ENCODE measurements around the gene CYB5RL.

DNA sequence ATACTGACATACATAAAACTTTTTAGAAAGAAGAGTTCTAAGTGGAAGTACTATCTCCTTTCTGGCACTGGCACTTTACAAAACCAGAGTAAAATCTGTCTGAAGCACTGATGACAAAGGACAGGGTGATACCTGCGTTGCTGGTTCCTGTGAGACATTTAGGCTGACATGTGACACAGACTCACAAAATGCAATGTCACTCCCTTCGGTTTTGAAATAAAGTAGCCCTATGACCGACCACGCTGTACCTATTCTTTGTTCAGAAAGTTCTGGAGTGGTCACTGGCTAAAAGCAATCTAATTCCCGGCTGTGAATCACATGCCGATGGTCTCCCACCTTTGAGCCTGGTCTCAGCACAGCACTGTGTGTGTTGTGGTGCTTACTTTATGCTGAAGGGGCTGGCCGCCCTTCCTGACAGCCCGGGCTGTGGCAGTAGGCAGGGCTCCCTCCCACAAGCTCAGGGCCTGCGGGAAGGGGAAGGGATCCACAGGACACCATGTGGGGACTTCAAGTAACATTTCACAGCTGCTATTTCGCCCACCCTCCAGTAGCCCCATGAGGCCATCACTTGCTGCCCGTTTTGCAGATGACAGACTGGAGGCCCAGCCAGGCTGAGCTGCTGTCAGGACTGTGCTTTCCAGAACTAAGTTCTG, 48.2 kb upstream of the CYB5RL start:
- TF ChIP-seq, protein P1, sequence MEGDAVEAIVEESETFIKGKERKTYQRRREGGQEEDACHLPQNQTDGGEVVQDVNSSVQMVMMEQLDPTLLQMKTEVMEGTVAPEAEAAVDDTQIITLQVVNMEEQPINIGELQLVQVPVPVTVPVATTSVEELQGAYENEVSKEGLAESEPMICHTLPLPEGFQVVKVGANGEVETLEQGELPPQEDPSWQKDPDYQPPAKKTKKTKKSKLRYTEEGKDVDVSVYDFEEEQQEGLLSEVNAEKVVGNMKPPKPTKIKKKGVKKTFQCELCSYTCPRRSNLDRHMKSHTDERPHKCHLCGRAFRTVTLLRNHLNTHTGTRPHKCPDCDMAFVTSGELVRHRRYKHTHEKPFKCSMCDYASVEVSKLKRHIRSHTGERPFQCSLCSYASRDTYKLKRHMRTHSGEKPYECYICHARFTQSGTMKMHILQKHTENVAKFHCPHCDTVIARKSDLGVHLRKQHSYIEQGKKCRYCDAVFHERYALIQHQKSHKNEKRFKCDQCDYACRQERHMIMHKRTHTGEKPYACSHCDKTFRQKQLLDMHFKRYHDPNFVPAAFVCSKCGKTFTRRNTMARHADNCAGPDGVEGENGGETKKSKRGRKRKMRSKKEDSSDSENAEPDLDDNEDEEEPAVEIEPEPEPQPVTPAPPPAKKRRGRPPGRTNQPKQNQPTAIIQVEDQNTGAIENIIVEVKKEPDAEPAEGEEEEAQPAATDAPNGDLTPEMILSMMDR (optimal IDR thresholded peaks at IDR 0.05 in 1 of 3, IDR thresholded peaks at IDR 0.05 in 1 of 3, conservative IDR thresholded peaks at IDR 0.05 in 1 of 3; ENCODE audit: extremely low read depth in 1 of 3, insufficient read depth in 2 of 3, low read length in 3 of 3) = no peak
- no peak for TF ChIP-seq EZH2 (IDR thresholded peaks at IDR 0.05; ENCODE audit: low read length)
